ENCODE measurements around the gene SYNPR. TPM values are rescaled to one million over a fixed set of nuclear protein-coding genes. Genes with fewer than 3 reads are reported as not detected.

The SYNPR gene
- total RNA-seq, 1 donor from 2014 or later, result not detected

DNA sequence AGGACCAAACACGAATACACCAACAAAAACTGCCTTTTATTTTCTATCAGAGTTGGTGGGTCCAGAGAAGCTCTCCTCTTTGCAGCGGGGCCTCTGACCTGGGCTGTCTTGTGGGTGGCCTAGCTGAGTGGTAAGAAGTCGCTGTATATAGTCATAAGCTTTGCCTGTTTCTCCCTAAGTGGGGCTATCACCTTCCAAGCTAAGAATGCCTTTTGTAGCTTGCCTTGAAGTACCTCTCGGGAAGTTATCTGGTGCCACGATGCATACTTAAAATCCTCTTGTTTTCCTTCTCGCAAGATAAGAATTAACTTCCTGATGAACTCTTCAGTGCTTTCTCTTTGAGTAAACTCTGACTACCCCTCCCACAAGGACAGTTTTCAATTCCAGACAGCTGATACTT is 178.8 kb downstream of the SYNPR start:
- Mint-ChIP-seq H3K27me3 (ENCODE audit: unreplicated experiment) (no peaks in the 10 kb centered on the region), H3K36me3 (ENCODE audit: unreplicated experiment) (no peaks in the 10 kb centered on the region), H3K27ac (ENCODE audit: unreplicated experiment) (no peak overlapping the region), H3K9me3 (ENCODE audit: unreplicated experiment) (no peaks in the 10 kb centered on the region), H3K4me3 (ENCODE audit: unreplicated experiment) (no peak overlapping the region), H3K4me1 (ENCODE audit: unreplicated experiment) (no peaks in the 10 kb centered on the region)
- TF ChIP-seq, protein P1, sequence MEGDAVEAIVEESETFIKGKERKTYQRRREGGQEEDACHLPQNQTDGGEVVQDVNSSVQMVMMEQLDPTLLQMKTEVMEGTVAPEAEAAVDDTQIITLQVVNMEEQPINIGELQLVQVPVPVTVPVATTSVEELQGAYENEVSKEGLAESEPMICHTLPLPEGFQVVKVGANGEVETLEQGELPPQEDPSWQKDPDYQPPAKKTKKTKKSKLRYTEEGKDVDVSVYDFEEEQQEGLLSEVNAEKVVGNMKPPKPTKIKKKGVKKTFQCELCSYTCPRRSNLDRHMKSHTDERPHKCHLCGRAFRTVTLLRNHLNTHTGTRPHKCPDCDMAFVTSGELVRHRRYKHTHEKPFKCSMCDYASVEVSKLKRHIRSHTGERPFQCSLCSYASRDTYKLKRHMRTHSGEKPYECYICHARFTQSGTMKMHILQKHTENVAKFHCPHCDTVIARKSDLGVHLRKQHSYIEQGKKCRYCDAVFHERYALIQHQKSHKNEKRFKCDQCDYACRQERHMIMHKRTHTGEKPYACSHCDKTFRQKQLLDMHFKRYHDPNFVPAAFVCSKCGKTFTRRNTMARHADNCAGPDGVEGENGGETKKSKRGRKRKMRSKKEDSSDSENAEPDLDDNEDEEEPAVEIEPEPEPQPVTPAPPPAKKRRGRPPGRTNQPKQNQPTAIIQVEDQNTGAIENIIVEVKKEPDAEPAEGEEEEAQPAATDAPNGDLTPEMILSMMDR (IDR thresholded peaks at IDR 0.05), result no peak
- DNase-seq (ENCODE audit: extremely low spot score, unreplicated experiment), result no peak

DNA sequence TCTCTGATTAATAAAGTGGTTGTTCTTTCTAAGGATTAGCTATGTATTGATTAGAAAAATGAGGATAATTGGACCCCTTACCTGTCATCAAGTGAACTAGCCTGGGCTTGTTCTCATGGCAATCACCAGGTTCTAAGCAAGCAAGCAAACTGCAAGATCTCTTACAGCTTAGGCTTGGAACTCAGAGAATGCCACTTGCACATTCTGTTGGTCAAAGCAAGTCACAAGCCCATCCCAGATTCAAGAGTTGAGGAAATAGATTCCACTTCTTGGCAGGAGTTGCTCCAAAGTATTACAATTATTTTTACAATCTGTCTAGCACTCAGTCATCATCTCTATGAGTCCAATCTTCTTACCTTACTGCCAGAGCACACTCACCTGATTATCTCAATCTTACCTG is 180.3 kb downstream of the SYNPR start:
- no peaks in the 10 kb centered on the region for H3K4me1 Mint-ChIP-seq (ENCODE audit: unreplicated experiment)
- no peak overlapping the region for H3K4me3 Mint-ChIP-seq (ENCODE audit: unreplicated experiment)
- H3K27me3 Mint-ChIP-seq (ENCODE audit: unreplicated experiment), result no peaks in the 10 kb centered on the region
- H3K36me3 Mint-ChIP-seq (ENCODE audit: unreplicated experiment), result no peaks in the 10 kb centered on the region
- no peak overlapping the region for H3K27ac Mint-ChIP-seq (ENCODE audit: unreplicated experiment)
- no peaks in the 10 kb centered on the region for H3K9me3 Mint-ChIP-seq (ENCODE audit: unreplicated experiment)
- TF ChIP-seq, protein P1 (IDR thresholded peaks at IDR 0.05), result no peak
- no peak for DNase-seq (ENCODE audit: extremely low spot score, unreplicated experiment)

DNA sequence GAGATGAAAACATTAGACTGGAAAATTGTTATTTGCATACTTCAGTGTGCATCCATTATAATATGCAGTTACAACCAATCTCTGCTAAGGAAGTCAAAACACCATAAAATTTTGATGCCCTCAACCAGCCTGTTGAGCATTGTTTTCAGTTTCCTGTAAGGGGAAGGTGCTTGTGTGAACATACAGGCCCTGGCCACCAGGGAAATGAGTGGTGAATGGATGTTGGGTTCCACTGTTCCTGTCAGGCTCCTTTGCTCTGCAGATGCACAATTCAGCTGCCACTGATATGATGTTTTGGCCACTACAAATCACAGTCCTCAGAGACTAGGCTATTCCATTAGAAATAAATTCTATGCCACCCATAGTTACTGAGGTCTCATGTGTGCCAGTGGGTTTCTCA is 184.6 kb downstream of the SYNPR start:
- Mint-ChIP-seq H3K4me3 (ENCODE audit: unreplicated experiment) (no peak overlapping the region), H3K4me1 (ENCODE audit: unreplicated experiment) (no peaks in the 10 kb centered on the region), H3K27ac (ENCODE audit: unreplicated experiment) (no peak overlapping the region), H3K9me3 (ENCODE audit: unreplicated experiment) (no peaks in the 10 kb centered on the region), H3K27me3 (ENCODE audit: unreplicated experiment) (no peaks in the 10 kb centered on the region), H3K36me3 (ENCODE audit: unreplicated experiment) (no peaks in the 10 kb centered on the region)
- DNase-seq (ENCODE audit: extremely low spot score, unreplicated experiment), result no peak
- TF ChIP-seq, protein P1 (IDR thresholded peaks at IDR 0.05), result no peak

DNA sequence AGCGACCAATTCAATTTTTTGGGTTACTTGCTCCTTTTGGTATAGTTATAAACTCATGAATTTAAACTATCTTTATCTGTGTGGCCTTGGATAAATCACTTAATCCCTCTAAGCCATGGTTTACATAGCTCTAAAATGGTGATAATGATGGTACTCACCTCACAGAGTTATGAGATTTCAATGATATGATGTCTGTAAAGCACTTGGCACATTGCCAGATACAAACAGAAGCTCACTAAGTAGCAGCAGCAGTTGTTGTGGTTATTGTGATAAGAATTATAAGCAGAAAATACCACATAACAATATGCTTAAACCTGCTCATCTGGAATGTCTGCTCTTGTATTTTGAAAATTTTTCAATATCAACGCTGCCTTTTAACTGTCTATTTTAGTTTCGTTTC is 189.3 kb downstream of the SYNPR start:
- TF ChIP-seq, protein P1 (IDR thresholded peaks at IDR 0.05), result no peak
- Mint-ChIP-seq H3K9me3 (ENCODE audit: unreplicated experiment) (no peaks in the 10 kb centered on the region), H3K27me3 (ENCODE audit: unreplicated experiment) (no peaks in the 10 kb centered on the region), H3K36me3 (ENCODE audit: unreplicated experiment) (no peaks in the 10 kb centered on the region), H3K4me3 (ENCODE audit: unreplicated experiment) (no peak overlapping the region), H3K4me1 (ENCODE audit: unreplicated experiment) (no peaks in the 10 kb centered on the region), H3K27ac (ENCODE audit: unreplicated experiment) (no peak overlapping the region)
- DNase-seq (ENCODE audit: extremely low spot score, unreplicated experiment), result no peak

DNA sequence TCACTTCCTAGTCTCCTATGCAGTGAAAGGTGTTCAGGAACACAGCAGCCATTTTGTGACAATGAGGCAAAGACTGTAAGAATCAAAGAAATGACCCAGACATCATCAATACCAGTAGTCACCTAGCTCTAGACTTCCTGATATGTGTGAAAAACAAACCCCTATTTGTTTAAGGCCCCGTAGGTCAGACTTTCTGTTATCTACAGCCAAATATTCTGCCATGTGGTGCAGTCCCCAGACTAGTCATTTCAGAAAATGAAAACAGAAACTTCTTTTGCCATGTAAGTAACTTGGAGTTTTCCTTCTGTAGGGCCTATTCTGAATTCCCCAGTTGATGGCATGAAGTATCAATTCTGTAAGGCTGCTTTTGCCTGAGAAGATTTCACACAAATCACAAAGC is 192.6 kb downstream of the SYNPR start:
- H3K4me3 Mint-ChIP-seq (ENCODE audit: unreplicated experiment), result no peak overlapping the region
- H3K27me3 Mint-ChIP-seq (ENCODE audit: unreplicated experiment), result no peaks in the 10 kb centered on the region
- H3K9me3 Mint-ChIP-seq (ENCODE audit: unreplicated experiment), result no peaks in the 10 kb centered on the region
- DNase-seq (ENCODE audit: extremely low spot score, unreplicated experiment), result no peak
- H3K36me3 Mint-ChIP-seq (ENCODE audit: unreplicated experiment), result no peaks in the 10 kb centered on the region
- TF ChIP-seq, protein P1 (IDR thresholded peaks at IDR 0.05), result no peak
- no peak overlapping the region for H3K27ac Mint-ChIP-seq (ENCODE audit: unreplicated experiment)
- no peaks in the 10 kb centered on the region for H3K4me1 Mint-ChIP-seq (ENCODE audit: unreplicated experiment)

Measured in osteocyte (in vitro differentiated cells).